ENCODE data around the gene INS.

The INS gene

DNA sequence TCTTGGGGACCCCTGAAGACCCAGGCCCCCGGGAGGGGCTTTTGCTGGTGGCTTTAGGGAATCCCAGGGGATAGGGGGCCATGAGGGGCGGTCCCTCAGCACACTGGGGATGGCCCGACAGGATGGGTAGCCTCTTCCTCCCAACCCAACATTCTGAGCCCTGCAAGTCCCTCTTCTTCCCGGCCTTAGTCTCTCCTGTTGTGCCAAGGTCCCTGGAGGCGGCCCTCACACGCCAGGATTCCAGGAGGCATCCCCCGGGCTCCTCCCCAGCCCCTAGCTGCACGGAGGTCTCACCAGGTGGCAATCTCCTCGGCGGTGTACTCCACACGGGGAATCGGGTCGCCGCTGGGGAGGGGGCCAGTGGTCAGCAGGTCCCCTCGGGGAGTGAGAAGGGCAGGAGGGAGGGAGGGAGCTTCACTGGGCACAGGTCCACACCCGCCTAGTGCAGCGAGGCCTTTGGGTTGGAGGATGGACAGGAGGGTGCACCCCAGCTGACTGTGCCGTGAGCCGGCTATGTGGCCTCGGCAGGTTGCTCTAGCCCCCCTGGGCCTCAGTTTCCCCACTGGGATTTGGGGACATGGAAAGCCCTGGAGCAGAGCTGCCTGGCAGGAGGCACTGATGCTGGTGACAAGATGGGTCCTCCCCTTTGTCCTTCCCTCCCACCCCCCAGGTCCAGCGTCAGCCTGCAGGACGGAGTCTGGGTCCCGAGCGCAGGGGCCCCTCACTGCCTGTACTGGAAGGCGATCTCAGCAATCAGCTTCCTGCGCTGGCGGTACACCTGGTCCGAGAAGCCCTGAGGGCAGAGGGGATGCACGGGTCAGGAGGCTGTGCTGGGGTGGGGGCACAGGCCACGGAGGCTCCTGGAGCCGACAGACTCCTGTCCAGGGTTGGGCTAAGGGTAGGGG lies 6.4 kb upstream of the INS start:
- H3K9me3 ChIP-seq (ENCODE audit: control insufficient read depth, low read depth, low read length) = no peaks in the 10 kb centered on the region
- no peaks in the 10 kb centered on the region for H3K4me1 ChIP-seq (ENCODE audit: control insufficient read depth, low read depth, low read length)
- peaks cover 10% of the 10 kb centered on the region for H3K27me3 ChIP-seq (ENCODE audit: control insufficient read depth, insufficient read depth, low read length)
- H3K9ac ChIP-seq (ENCODE audit: low read length) = no peak overlapping the region
- no peaks in the 10 kb centered on the region for H3K36me3 ChIP-seq (ENCODE audit: control insufficient read depth, low read depth, low read length)
- no peak overlapping the region for H3K4me3 ChIP-seq (ENCODE audit: low read length)
- H3K27ac ChIP-seq (ENCODE audit: low read length) = no peak overlapping the region

DNA sequence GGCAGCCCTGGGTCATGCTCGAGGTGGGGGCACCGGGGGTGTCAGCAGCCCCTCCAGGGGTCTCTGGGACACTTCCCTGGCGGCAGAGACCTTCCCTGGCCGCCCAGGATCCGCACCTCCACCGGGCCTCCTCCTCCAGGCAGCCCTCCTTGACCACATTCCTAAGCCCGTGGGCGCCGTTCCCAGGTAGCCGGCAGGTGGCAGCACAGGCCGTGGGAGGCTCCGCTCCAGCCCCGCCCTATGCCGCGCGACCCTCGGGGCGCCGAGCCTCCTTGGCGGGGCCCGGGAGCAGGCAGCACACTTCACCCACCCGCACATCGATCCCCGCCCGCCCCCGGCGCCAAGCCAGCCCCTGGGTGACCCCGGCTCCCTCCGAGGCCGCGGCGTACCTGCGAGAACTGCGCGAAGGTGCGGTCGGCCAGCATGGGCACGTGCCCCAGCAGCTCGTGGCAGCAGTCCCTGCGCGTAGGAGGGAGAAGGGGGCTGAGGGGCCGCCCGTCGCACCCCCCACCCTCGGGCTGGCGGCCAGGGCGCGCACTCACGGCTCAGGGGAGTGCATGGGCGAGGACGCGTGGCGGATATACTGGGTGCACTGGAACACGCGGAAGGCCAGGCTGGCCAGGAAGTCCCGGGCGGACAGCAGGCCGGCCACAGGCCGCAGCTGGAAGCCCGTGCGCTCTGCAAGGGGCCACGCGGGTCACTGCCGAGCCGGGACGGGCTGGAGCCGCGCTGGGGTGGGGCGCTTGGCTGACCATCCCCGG lies 5.3 kb upstream of the INS start:
- Histone ChIP-seq H3K36me3 (ENCODE audit: control insufficient read depth, low read depth, low read length) (no peaks in the 10 kb centered on the region), H3K4me1 (ENCODE audit: control insufficient read depth, low read depth, low read length) (no peaks in the 10 kb centered on the region), H3K27ac (ENCODE audit: low read length) (no peak overlapping the region), H3K9ac (ENCODE audit: low read length) (no peak overlapping the region), H3K27me3 (ENCODE audit: control insufficient read depth, insufficient read depth, low read length) (peaks cover 10% of the 10 kb centered on the region), H3K4me3 (ENCODE audit: low read length) (no peak overlapping the region), H3K9me3 (ENCODE audit: control insufficient read depth, low read depth, low read length) (no peaks in the 10 kb centered on the region)

GRCh38 chr11:2165571-2165970 lies 4.6 kb upstream of the INS start:
- H3K27me3 ChIP-seq (ENCODE audit: control insufficient read depth, insufficient read depth, low read length) = peaks cover 10% of the 10 kb centered on the region
- no peaks in the 10 kb centered on the region for H3K4me1 ChIP-seq (ENCODE audit: control insufficient read depth, low read depth, low read length)
- H3K27ac ChIP-seq (ENCODE audit: low read length) = no peak overlapping the region
- no peak overlapping the region for H3K4me3 ChIP-seq (ENCODE audit: low read length)
- H3K9me3 ChIP-seq (ENCODE audit: control insufficient read depth, low read depth, low read length) = no peaks in the 10 kb centered on the region
- no peaks in the 10 kb centered on the region for H3K36me3 ChIP-seq (ENCODE audit: control insufficient read depth, low read depth, low read length)
- H3K9ac ChIP-seq (ENCODE audit: low read length) = no peak overlapping the region

- H3K4me3 ChIP-seq (ENCODE audit: low read length) = no peak overlapping the region
- no peaks in the 10 kb centered on the region for H3K4me1 ChIP-seq (ENCODE audit: control insufficient read depth, low read depth, low read length)
- no peaks in the 10 kb centered on the region for H3K9me3 ChIP-seq (ENCODE audit: control insufficient read depth, low read depth, low read length)
- H3K27me3 ChIP-seq (ENCODE audit: control insufficient read depth, insufficient read depth, low read length) = peaks cover 10% of the 10 kb centered on the region
- H3K27ac ChIP-seq (ENCODE audit: low read length) = no peak overlapping the region
- H3K36me3 ChIP-seq (ENCODE audit: control insufficient read depth, low read depth, low read length) = no peaks in the 10 kb centered on the region
- H3K9ac ChIP-seq (ENCODE audit: low read length) = no peak overlapping the region
These were observed 4.0 kb upstream of the INS start for GRCh38 chr11:2164861-2165555.

DNA sequence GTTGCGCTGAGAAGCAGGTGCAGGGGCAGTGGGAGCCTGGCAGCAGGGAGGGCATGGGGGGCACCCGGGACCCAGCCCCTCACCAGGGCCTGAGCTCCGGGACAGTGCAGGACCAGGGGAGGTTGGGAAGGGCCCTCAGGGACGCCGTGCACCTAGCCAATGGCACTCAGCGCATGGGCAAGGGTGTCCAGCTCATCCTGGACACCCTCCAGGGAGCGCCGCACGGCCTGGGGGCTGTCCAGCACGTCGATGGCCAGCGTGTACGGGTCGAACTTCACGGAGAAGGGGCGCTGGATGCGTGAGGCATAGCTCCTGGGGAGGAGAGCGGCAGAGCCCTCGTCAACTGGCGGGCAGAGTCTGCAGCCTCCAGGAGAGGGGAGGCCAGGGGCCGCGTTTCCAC lies 3.1 kb upstream of the INS start:
- no peak overlapping the region for H3K4me3 ChIP-seq (ENCODE audit: low read length)
- no peaks in the 10 kb centered on the region for H3K9me3 ChIP-seq (ENCODE audit: control insufficient read depth, low read depth, low read length)
- no peaks in the 10 kb centered on the region for H3K36me3 ChIP-seq (ENCODE audit: control insufficient read depth, low read depth, low read length)
- H3K4me1 ChIP-seq (ENCODE audit: control insufficient read depth, low read depth, low read length) = no peaks in the 10 kb centered on the region
- H3K27me3 ChIP-seq (ENCODE audit: control insufficient read depth, insufficient read depth, low read length) = peaks cover 10% of the 10 kb centered on the region
- no peak overlapping the region for H3K27ac ChIP-seq (ENCODE audit: low read length)
- H3K9ac ChIP-seq (ENCODE audit: low read length) = no peak overlapping the region

DNA sequence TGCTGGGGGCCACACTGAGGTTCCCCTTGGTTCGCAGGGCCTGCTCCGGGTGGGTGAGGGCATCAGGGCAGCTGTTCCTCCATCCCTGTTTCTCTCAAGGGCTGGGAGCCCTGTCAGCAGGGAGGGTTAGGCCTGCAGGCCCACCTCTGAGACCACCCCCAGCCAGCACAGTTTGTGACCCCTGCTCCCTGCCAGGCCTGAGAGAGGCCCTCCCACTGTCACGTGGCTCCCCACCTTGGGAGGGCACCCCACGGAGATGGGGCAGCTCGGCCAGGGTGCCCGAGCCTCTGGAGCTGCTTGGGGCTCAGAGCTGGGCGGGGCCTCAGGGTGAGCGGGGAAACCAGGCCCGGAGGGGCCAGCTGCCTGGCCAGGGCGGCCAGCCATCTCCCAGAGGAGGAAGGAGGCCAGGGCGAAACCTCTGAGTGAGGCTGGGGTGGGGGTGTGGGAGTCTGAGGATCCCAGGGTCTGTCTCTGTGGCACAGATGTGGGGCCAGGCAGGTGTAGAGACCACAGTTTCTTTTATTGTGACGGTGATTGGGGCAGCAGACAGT lies 2.5 kb upstream of the INS start:
- H3K27me3 ChIP-seq (ENCODE audit: control insufficient read depth, insufficient read depth, low read length) = peaks cover 10% of the 10 kb centered on the region
- no peaks in the 10 kb centered on the region for H3K4me1 ChIP-seq (ENCODE audit: control insufficient read depth, low read depth, low read length)
- no peak overlapping the region for H3K27ac ChIP-seq (ENCODE audit: low read length)
- no peaks in the 10 kb centered on the region for H3K36me3 ChIP-seq (ENCODE audit: control insufficient read depth, low read depth, low read length)
- no peak overlapping the region for H3K4me3 ChIP-seq (ENCODE audit: low read length)
- H3K9ac ChIP-seq (ENCODE audit: low read length) = no peak overlapping the region
- no peaks in the 10 kb centered on the region for H3K9me3 ChIP-seq (ENCODE audit: control insufficient read depth, low read depth, low read length)

DNA sequence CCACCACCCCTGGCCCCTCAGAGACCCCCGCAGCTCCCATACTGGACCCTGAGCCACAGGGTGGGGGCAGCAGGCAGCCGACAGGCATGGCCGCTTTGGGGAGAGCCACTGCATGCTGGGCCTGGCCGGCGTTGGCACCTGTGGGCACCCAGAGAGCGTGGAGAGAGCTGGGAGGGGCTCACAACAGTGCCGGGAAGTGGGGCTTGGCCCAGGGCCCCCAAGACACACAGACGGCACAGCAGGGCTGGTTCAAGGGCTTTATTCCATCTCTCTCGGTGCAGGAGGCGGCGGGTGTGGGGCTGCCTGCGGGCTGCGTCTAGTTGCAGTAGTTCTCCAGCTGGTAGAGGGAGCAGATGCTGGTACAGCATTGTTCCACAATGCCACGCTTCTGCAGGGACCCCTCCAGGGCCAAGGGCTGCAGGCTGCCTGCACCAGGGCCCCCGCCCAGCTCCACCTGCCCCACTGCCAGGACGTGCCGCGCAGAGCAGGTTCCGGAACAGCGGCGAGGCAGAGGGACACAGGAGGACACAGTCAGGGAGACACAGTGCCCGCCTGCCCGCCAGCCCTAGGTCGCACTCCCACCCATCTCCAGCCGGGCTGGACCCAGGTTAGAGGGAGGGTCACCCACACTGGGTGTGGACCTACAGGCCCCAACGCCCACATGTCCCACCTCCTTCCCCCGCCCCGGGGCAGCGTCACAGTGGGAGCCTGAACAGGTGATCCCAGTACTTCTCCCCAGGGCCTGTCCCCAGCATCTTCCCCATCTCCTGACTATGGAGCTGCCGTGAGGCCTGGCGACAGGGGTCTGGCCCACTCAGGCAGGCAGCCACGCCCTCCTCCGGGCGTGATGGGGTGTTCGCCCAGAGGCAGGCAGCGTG lies 1.2 kb downstream of the INS start:
- Histone ChIP-seq H3K27ac (ENCODE audit: low read length) (no peak overlapping the region), H3K9me3 (ENCODE audit: control insufficient read depth, low read depth, low read length) (no peaks in the 10 kb centered on the region), H3K27me3 (ENCODE audit: control insufficient read depth, insufficient read depth, low read length) (no peaks in the 10 kb centered on the region)

DNA sequence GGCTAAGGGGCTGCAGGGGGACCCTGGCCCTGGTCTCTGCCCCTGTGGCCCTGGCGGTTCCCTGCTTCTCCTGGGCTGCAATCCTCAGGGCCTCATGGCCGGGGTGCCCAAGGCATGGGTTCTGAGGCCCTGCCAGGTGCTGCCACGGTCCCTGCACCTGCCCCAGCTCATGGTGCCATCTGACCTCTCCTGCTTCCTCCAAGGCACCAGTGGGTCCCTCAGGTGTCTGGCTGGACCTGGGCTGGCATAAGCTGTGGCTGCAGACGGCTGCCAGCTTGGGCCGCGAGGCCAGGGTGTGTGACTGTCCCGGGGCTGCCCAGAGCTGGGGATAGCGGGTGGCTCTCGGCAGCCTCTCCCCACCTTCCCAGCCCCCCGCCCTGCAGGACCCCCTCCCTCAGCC lies 2.0 kb downstream of the INS start:
- no peaks in the 10 kb centered on the region for H3K27me3 ChIP-seq (ENCODE audit: control insufficient read depth, insufficient read depth, low read length)

More for the DNA sequence above, 1.2 kb downstream of the INS start:
- H3K4me3 ChIP-seq (ENCODE audit: low read length) = no peak overlapping the region
- no peaks in the 10 kb centered on the region for H3K36me3 ChIP-seq (ENCODE audit: control insufficient read depth, low read depth, low read length)
- no peak overlapping the region for H3K9ac ChIP-seq (ENCODE audit: low read length)
- H3K4me1 ChIP-seq (ENCODE audit: control insufficient read depth, low read depth, low read length) = no peaks in the 10 kb centered on the region

DNA sequence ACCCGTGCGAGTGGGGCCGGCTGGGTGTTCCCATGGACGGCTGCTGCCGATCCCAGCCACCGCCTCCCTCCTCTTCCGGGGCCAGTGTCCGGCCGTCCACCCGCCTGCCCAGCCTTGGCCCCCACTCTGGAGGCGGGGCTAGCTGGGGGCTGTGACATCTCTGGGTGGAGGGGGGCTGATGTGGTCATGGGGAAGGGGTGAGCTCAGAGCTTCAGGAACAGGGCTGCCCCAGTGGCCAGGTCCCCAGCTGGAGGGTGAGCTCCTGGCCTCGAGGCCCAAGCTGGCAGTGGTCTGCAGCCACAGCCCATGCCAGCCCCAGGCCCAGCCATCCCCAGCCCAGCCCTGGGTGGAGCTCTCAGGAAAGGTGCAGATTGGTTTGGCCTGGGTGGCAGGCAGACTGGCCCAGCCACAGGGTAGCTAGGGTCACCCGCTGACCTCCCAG lies 2.7 kb downstream of the INS start:
- Histone ChIP-seq H3K4me1 (ENCODE audit: control insufficient read depth, low read depth, low read length) (no peaks in the 10 kb centered on the region), H3K36me3 (ENCODE audit: control insufficient read depth, low read depth, low read length) (no peaks in the 10 kb centered on the region), H3K9me3 (ENCODE audit: control insufficient read depth, low read depth, low read length) (no peaks in the 10 kb centered on the region), H3K9ac (ENCODE audit: low read length) (no peak overlapping the region), H3K4me3 (ENCODE audit: low read length) (no peak overlapping the region), H3K27me3 (ENCODE audit: control insufficient read depth, insufficient read depth, low read length) (no peaks in the 10 kb centered on the region), H3K27ac (ENCODE audit: low read length) (no peak overlapping the region)

More for the DNA sequence above, 2.0 kb downstream of the INS start:
- no peaks in the 10 kb centered on the region for H3K9me3 ChIP-seq (ENCODE audit: control insufficient read depth, low read depth, low read length)
- no peak overlapping the region for H3K27ac ChIP-seq (ENCODE audit: low read length)
- H3K4me3 ChIP-seq (ENCODE audit: low read length) = no peak overlapping the region
- H3K36me3 ChIP-seq (ENCODE audit: control insufficient read depth, low read depth, low read length) = no peaks in the 10 kb centered on the region
- H3K9ac ChIP-seq (ENCODE audit: low read length) = no peak overlapping the region
- H3K4me1 ChIP-seq (ENCODE audit: control insufficient read depth, low read depth, low read length) = no peaks in the 10 kb centered on the region

- Histone ChIP-seq H3K36me3 (ENCODE audit: control insufficient read depth, low read depth, low read length) (no peaks in the 10 kb centered on the region), H3K27me3 (ENCODE audit: control insufficient read depth, insufficient read depth, low read length) (no peaks in the 10 kb centered on the region)
These were observed 3.5 kb downstream of the INS start for GRCh38 chr11:2157294-2158040.

More at GRCh38 chr11:2157294-2158040, 3.5 kb downstream of the INS start:
- no peaks in the 10 kb centered on the region for H3K4me1 ChIP-seq (ENCODE audit: control insufficient read depth, low read depth, low read length)
- H3K4me3 ChIP-seq (ENCODE audit: low read length) = no peak overlapping the region
- H3K9me3 ChIP-seq (ENCODE audit: control insufficient read depth, low read depth, low read length) = no peaks in the 10 kb centered on the region
- no peak overlapping the region for H3K9ac ChIP-seq (ENCODE audit: low read length)
- H3K27ac ChIP-seq (ENCODE audit: low read length) = no peak overlapping the region
